ENCODE measurements around the gene IGF1. TPM values are rescaled to one million over a fixed set of nuclear protein-coding genes. Genes with fewer than 3 reads are reported as not detected.

IGF1 gene
- total and polyA plus RNA-seq, 11 donors: 1.9 to 30.3 (median 13.3) TPM

DNA sequence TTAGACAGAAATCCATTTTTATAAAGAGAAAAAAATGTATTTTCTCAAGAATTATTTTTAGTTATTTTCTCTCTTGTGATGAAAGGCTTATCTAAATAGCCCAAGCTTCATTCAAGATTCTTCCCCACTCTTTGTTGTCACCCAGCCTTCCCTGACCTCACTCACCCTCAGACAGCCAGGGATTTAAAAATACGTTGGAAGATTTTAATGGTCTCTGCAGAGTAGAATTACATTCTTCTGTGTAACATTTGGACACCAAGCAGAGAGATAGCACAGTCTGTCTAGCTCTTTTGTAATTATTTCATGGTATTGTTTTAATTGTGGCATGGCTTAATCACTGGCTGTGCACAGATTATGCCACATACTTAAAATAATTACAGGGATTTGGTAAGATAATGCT, 130.3 kb downstream of the IGF1 start:
- H3K36me3 ChIP-seq: no peaks in the 10 kb centered on the region
- ATAC-seq: no peak
- H3K27ac ChIP-seq: no peak overlapping the region
- no peak for DNase-seq
- intact Hi-C loops (cut with DNase I): no loop called here
- TF ChIP-seq, protein P1, sequence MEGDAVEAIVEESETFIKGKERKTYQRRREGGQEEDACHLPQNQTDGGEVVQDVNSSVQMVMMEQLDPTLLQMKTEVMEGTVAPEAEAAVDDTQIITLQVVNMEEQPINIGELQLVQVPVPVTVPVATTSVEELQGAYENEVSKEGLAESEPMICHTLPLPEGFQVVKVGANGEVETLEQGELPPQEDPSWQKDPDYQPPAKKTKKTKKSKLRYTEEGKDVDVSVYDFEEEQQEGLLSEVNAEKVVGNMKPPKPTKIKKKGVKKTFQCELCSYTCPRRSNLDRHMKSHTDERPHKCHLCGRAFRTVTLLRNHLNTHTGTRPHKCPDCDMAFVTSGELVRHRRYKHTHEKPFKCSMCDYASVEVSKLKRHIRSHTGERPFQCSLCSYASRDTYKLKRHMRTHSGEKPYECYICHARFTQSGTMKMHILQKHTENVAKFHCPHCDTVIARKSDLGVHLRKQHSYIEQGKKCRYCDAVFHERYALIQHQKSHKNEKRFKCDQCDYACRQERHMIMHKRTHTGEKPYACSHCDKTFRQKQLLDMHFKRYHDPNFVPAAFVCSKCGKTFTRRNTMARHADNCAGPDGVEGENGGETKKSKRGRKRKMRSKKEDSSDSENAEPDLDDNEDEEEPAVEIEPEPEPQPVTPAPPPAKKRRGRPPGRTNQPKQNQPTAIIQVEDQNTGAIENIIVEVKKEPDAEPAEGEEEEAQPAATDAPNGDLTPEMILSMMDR (IDR thresholded peaks at IDR 0.05): no peak
- no peak for TF ChIP-seq POLR2A (IDR thresholded peaks at IDR 0.05)
- H3K4me1 ChIP-seq: peaks cover 0 to 6% (median 0%) of the 10 kb centered on the region in 12 donors
- 12 to 33% (median 13%) methylated on average over 1 of the region's 1 CpG for WGBS, 4 donors
- no peaks in the 10 kb centered on the region for H3K27me3 ChIP-seq
- H3K9me3 ChIP-seq: peaks cover 0 to 18% (median 4%) of the 10 kb centered on the region in 12 donors
- H3K4me3 ChIP-seq: no peak overlapping the region

- Histone ChIP-seq H3K27ac (no peak overlapping the region), H3K4me1 (peaks cover 0 to 6% (median 0%) of the 10 kb centered on the region in 12 donors), H3K4me3 (no peak overlapping the region), H3K9me3 (peaks cover 0 to 12% (median 1%) of the 10 kb centered on the region in 12 donors), H3K36me3 (no peaks in the 10 kb centered on the region), H3K27me3 (no peaks in the 10 kb centered on the region)
- intact Hi-C loops (cut with DNase I): no loop called here
- ATAC-seq: no peak
- WGBS, 4 donors: 47 to 60% (median 56%) methylated on average over 2 of the region's 2 CpGs
- no peak for TF ChIP-seq POLR2A (IDR thresholded peaks at IDR 0.05)
- TF ChIP-seq, protein P1 (IDR thresholded peaks at IDR 0.05): no peak
- no peak for DNase-seq
Measured at GRCh38 chr12:102349079-102349478, 131.3 kb downstream of the IGF1 start.

GRCh38 chr12:102347811-102348210, 132.6 kb downstream of the IGF1 start:
- 62 to 71% (median 68%) methylated on average over 4 of the region's 4 CpGs for WGBS, 4 donors
- no peaks in the 10 kb centered on the region for H3K36me3 ChIP-seq
- H3K4me3 ChIP-seq: no peak overlapping the region
- H3K9me3 ChIP-seq: peaks cover 0 to 4% (median 0%) of the 10 kb centered on the region in 12 donors
- no peak overlapping the region for H3K27ac ChIP-seq
- intact Hi-C loops (cut with DNase I): no loop called here
- no peaks in the 10 kb centered on the region for H3K27me3 ChIP-seq
- DNase-seq (no peak), ATAC-seq (no peak)
- peaks cover 0 to 6% (median 0%) of the 10 kb centered on the region in 12 donors for H3K4me1 ChIP-seq
- TF ChIP-seq, protein P1 (IDR thresholded peaks at IDR 0.05): no peak
- TF ChIP-seq POLR2A (IDR thresholded peaks at IDR 0.05): no peak
